Kidney epithelial cell (primary cell): ENCODE measurements around the gene ITK. TPM values are rescaled to one million over a fixed set of nuclear protein-coding genes. Genes with fewer than 3 reads are reported as not detected.
"Not testable (repeated sequence)": the region's sequence is repeated elsewhere in the genome, so short reads cannot be mapped to it uniquely, and the experiment has no call there.

Experiments
- DNase-seq: peaks from one replicate; pipeline ENCODE4 v3.0.0-alpha.2; 2010; ENCODE audit warnings: low read depth
- H3K27me3 ChIP-seq: 2 replicates; pipeline ENCODE4 v1.6.0; 2011; ENCODE audit warnings: low read length; ENCODE audit not compliant: control insufficient read depth, insufficient read depth
- H3K36me3 ChIP-seq: 2 replicates; pipeline ENCODE4 v1.5.1; 2011; ENCODE audit warnings: low read length; ENCODE audit not compliant: control insufficient read depth, insufficient read depth
- H3K4me3 ChIP-seq: 2 replicates; pipeline ENCODE4 v1.5.1; 2011; ENCODE audit warnings: low read depth, mild to moderate bottlenecking, control low read depth, low read length
- CTCF ChIP-seq: IDR thresholded peaks from 2 replicates; pipeline ENCODE4 v1.5.1; 2011; ENCODE audit warnings: mild to moderate bottlenecking, moderate library complexity, low read length, control low read depth, inconsistent platforms; ENCODE audit not compliant: insufficient read depth, poor library complexity, severe bottlenecking
- total RNA-seq: library from RNA; depleted of rRNA; stranded (reverse); fragments of >200 nt; gene quantifications from 2 replicates; pipeline ENCODE4 v1.2.3, GENCODE V29; 2015

ITK gene
- total RNA-seq, 1 donor from 2014 or later: not detected

- H3K36me3 ChIP-seq: no peaks in the 10 kb centered on the region
- no peak overlapping the region for H3K4me3 ChIP-seq
- no peak for TF ChIP-seq CTCF
- no peaks in the 10 kb centered on the region for H3K27me3 ChIP-seq
- DNase-seq: no peak
Measured at GRCh38 chr5:157175071-157175612, 5.5 kb upstream of the ITK start.

- H3K4me3 ChIP-seq: no peak overlapping the region
- H3K27me3 ChIP-seq: no peaks in the 10 kb centered on the region
- no peaks in the 10 kb centered on the region for H3K36me3 ChIP-seq
- DNase-seq: no peak
- no peak for TF ChIP-seq CTCF
Measured at GRCh38 chr5:157177953-157178352, 2.7 kb upstream of the ITK start.

- Histone ChIP-seq H3K4me3 (no peak overlapping the region), H3K36me3 (no peaks in the 10 kb centered on the region), H3K27me3 (no peaks in the 10 kb centered on the region)
- no peak for DNase-seq
- TF ChIP-seq CTCF: no peak
Measured at GRCh38 chr5:157178966-157179365, 1.7 kb upstream of the ITK start.

- Histone ChIP-seq H3K4me3 (no peak overlapping the region), H3K27me3 (no peaks in the 10 kb centered on the region), H3K36me3 (no peaks in the 10 kb centered on the region)
- TF ChIP-seq CTCF: no peak
- DNase-seq: no peak
Measured at GRCh38 chr5:157182143-157182757, 1.6 kb downstream of the ITK start.

- H3K36me3 ChIP-seq: no peaks in the 10 kb centered on the region
- no peaks in the 10 kb centered on the region for H3K27me3 ChIP-seq
- no peak for DNase-seq
- H3K4me3 ChIP-seq: no peak overlapping the region
- no peak for TF ChIP-seq CTCF
Measured at GRCh38 chr5:157184117-157184670, 3.6 kb downstream of the ITK start.

- H3K36me3 ChIP-seq, H3K4me3 ChIP-seq, H3K27me3 ChIP-seq, DNase-seq: not testable (repeated sequence)
Measured at GRCh38 chr5:157185122-157185521, 4.5 kb downstream of the ITK start.
